HTERT RPE-1 (cell line): ENCODE measurements around the gene ATOH1.

Experiments
- in situ Hi-C: fragments of 300-500 bp; cut with MboI; formaldehyde crosslinking; loops from 4 replicates; pipeline ENCODE4 v1.14.3; 2020; ENCODE audit warnings: low sequenced_read_pairs

ATOH1 gene, protein sequence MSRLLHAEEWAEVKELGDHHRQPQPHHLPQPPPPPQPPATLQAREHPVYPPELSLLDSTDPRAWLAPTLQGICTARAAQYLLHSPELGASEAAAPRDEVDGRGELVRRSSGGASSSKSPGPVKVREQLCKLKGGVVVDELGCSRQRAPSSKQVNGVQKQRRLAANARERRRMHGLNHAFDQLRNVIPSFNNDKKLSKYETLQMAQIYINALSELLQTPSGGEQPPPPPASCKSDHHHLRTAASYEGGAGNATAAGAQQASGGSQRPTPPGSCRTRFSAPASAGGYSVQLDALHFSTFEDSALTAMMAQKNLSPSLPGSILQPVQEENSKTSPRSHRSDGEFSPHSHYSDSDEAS

GRCh38 chr4:93828332-93828994, at the start of gene ATOH1:
TSS of gene ATOH1 (plus strand) at chr4:93828753. CDS start at chr4:93828927, 174 bp downstream.
- in situ Hi-C loops: no loop called here

GRCh38 chr4:93779228-93779627, 49.3 kb upstream of the ATOH1 start:
- in situ Hi-C loops: no loop called here

GRCh38 chr4:93780080-93780479, 48.5 kb upstream of the ATOH1 start:
- in situ Hi-C loops: no loop called here

DNA sequence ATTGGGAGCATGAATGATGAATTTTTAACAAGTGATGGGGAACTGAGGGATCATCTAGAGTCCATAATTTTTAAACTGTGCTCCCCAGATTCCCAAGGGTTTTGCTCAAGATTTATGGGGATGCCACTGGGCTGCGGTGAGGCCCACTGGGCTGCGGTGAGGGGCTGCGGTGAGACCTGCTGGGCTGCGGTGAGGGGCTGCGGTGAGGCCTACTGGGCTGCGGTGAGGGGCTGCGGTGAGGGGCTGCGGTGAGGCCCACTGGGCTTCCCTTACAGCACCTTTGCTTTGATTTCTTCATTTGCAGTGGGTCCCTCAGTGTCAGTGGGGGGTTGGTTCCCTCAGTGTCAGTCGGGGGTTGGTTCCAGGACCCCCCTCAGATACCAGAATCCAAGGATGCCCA, 47.4 kb upstream of the ATOH1 start:
- in situ Hi-C loops: no loop called here

DNA sequence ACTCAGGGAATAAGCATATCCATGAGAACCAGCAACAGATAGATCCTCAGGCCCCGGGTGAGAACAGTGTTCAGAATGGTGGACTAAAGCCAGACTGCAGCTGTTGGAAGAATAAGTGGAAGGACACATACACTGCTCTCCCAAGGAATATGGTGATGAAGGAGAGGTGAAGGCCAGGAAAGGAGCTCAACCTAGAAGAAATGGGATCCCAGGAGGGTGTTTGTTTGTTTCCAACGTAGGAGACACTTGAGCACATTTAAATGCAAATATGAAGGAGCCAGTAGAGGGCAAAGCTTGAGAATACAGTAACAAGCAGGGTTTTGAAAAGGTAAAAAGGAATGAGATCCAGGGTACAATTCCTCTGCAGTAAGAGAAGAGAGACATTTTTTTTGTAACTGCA, 42.4 kb upstream of the ATOH1 start:
- in situ Hi-C loops: no loop called here

DNA sequence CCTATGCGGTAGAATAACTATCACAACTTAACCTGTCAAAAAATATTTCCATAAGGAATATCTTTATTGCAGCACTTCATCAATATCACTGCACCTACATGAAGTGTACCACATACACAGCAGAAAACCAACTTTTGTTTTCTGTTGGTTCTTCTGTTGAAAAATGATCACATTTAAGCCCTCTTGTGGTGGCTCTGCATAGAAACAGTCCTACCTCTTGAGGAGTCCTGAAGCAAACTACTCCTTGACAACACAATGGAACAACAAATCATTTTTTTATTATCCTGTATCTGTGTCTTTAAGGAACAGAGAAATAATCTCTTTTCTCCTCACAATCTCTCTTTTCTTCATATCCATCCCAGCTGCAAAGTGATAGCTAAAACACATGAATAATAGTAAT, 39.8 kb upstream of the ATOH1 start:
- in situ Hi-C loops: no loop called here

DNA sequence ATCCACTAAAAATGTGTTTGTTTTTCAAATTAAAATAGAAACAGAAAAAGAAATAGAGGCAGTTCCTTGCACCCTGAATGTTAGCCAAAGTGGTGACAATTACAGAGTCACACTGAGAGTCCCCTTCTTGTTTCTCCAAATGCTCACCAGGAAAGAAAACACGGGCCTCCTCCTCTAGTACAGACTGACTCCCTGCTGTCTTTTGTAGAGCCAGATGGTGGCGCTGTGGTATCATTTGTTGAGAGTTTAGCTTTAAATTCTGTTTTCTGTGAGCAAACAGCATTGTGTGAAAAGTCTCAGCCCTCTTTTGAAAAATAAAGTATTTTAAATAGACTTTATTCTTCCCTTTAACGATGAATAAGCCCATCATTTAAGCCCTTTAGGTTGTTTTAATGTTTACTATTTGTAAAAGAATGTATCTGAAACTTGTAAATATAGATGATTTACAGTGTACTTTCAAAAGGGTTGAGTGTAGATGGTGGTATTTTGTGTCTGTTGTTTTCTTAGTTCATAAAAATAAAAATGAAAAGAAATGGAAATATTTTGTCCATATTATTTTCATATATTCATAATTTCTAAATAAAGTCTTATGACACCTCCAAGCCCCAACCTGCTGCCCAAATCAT, 36.9 kb upstream of the ATOH1 start:
- in situ Hi-C loops: no loop called here

DNA sequence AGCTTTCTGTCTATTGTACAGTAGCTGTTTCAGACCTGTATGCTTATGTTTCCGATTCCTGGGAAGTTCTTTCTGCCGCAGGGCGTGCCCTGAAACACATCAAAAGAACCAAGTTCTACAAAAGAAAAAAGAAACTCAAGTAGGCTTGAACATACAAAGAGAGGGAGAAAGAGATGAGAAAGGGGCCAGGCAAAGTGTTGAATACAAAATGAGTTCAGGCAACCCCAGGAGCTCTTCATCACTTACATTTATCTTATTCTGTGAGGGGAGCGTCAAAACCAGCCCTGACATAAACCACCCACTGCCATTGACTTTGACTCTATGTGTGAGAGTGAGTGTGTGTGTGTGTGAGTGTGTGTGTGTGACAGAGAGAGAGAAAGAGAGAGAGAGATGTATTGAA, 26.5 kb upstream of the ATOH1 start:
- in situ Hi-C loops: no loop called here

- in situ Hi-C loops: no loop called here
Observed at GRCh38 chr4:93809773-93810172, 18.8 kb upstream of the ATOH1 start.

DNA sequence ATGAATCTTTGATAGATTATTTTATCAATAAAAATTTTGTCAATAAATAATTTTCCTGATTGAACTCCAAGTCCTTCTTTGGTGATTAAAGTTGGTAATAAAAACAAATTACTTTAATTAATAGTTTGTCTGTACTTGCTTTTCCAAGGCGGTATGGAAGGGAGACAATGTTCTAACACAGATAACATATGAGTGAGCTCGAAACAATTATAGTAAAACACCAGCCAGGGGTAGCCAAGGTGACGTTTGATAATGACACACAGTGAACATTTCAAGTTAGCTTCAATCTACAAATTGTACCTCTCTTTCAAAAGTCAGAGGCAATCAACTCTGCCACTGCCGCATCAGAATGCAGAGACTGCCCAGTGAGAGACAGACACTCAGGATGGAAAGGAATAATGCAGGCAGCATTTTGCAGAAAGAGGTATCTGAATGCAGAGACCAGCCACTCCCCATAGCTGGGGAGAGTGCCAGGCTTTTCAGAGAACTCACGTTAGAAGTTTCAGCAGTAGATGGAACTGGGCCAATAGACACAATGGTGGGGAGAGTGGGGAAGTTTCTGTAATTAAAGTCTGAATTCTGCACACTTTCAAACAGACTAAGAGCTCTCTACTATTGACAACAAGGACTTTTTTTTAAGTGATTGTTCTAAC, 18.1 kb upstream of the ATOH1 start:
- in situ Hi-C loops: no loop called here

DNA sequence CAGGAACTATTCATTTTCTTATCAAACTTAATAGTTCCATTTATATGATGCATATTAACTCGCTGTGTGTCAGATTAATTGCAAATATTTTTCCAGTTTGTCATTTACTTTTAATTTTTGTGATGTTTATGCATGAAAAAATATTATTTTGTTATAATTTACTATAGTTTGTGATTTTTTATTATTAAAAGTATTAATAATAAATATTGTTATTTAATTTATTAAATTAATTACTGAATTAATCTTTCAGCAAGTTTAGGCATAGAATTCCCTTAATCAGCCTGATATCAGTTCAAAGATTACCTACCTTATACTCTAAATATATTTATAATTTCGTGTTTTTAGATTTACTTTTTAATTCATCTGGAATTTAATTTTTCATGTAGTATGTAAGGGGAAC, 15.5 kb upstream of the ATOH1 start:
- in situ Hi-C loops: no loop called here

DNA sequence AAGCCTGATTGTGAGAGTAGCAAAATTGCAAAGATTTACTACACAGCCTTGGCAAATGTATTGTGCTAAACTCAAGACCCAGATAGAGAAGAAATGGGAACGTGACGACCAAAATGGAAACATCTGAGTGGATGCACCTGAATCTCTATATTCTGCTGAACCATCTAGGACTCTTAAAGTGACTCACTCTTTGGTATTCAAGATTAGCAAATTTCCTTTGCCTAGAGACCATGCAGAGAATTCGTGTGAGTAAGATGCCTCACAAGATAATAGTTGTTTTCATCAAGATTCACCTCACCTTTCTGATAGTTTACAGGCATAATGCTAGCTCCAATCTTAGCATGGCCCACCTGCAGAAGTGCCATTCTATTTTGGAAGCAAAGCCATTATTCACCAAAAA, 14.4 kb upstream of the ATOH1 start:
- in situ Hi-C loops: no loop called here

DNA sequence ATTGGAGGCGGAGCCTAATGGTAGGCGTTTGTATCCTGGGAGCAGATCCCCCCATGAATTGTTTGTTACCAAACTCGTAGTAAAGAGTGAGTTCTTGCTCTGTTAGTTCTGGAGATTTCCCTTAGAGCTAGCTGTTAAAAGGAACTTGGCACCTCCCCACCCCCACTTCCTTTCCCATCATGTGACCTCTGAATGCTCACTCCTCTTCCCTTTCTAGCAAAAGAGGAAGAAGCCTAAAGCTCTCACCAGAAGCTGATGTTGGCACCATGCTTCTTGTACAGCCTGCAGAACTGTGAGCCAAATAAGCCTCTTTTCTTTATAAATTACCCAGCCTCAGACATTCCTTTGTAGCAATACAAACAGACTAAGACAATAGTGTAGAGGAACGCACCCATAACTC, 13.8 kb upstream of the ATOH1 start:
- in situ Hi-C loops: no loop called here

DNA sequence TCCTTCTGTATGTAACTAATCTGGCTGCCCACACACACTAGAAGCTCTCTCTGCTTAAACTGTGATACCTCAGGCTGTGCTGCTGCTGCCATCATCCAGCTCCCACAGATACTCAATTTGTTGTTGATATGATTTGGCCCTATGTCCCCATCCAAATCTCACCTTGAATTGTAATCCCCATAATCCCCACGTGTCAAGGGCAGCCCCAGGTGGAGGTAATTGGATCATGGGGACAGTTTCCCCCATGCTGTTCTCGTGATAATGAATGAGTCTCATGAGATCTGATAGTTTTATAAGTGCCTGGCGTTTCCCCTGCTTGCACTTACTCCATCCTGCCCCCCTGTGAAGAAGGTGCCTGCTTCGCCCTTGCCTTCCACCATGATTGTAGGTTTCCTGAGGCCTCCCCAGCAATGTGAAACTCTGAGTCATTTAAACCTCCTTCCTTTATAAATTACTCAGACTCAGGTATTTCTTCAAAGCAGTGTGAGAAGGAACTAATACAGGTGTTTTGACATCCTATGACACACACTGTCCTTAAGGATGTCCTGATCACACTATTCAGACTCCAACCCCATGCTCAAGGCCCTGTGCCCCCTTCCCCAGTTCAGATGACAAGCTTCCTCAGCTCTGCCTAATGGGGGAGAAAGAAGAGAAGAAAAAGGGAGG, 2.9 kb upstream of the ATOH1 start:
- in situ Hi-C loops: no loop called here

DNA sequence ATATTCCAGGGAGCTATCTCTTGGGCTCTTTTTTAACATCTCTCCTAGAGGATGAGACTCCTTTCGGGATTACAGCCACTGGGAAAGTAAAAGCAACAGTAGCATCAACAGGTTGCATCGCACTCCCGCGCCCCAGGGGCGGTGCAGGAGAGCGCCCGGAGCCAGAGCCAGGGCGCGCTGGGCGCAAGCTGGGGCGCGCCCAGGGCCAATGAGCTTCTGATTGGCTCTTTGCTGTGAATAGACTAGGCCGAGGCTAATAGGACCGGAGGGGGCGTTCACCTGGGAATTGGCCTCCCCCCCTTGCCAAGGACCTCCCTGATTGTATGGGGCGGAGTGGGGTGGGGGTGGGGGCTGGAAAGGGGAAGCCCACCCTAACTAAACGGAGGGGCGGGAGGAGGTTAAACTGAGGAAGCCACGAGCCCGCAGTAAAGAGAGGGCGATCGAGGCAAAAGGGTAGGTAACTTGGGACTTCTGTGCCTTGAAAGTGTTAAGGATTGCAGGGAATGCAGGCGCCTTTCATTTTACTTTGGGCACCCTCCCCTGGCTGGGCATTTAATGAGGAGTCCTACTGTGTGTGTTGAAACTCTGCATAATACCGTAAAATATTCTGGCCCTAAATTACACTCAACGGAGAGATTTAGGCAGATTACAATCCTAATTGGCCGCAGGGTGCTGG, 1.1 kb upstream of the ATOH1 start:
- in situ Hi-C loops: no loop called here

DNA sequence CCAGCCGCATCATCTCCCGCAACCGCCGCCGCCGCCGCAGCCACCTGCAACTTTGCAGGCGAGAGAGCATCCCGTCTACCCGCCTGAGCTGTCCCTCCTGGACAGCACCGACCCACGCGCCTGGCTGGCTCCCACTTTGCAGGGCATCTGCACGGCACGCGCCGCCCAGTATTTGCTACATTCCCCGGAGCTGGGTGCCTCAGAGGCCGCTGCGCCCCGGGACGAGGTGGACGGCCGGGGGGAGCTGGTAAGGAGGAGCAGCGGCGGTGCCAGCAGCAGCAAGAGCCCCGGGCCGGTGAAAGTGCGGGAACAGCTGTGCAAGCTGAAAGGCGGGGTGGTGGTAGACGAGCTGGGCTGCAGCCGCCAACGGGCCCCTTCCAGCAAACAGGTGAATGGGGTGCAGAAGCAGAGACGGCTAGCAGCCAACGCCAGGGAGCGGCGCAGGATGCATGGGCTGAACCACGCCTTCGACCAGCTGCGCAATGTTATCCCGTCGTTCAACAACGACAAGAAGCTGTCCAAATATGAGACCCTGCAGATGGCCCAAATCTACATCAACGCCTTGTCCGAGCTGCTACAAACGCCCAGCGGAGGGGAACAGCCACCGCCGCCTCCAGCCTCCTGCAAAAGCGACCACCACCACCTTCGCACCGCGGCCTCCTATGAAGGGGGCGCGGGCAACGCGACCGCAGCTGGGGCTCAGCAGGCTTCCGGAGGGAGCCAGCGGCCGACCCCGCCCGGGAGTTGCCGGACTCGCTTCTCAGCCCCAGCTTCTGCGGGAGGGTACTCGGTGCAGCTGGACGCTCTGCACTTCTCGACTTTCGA, 654 bp downstream of the ATOH1 start:
- in situ Hi-C loops: no loop called here

GRCh38 chr4:93829820-93830687, 1.5 kb downstream of the ATOH1 start:
- in situ Hi-C loops: no loop called here

GRCh38 chr4:93831716-93832496, 3.4 kb downstream of the ATOH1 start:
- in situ Hi-C loops: no loop called here
